ENCODE measurements around the gene EIF4E3.

GRCh38 chr3:71732637-71733036, 7.4 kb upstream of the EIF4E3 start:
- TF ChIP-seq EZH2 (IDR thresholded peaks at IDR 0.05; ENCODE audit: low read length, missing control alignments) (no peak), CTCF (conservative IDR thresholded peaks at IDR 0.05 in 1 of 2, IDR thresholded peaks at IDR 0.05 in 1 of 2; ENCODE audit: low read depth in 1 of 2, low read length in 2 of 2) (no peak)
